GM18909 (cell line): ENCODE data around the gene UBASH3B.

Source experiments
- ATAC-seq: cut with Tn5 transposase; IDR thresholded peaks from one replicate; pipeline ENCODE4 v1.9.1; 2021; ENCODE audit warnings: mild to moderate bottlenecking; ENCODE audit not compliant: unreplicated experiment, poor library complexity

The UBASH3B gene

DNA sequence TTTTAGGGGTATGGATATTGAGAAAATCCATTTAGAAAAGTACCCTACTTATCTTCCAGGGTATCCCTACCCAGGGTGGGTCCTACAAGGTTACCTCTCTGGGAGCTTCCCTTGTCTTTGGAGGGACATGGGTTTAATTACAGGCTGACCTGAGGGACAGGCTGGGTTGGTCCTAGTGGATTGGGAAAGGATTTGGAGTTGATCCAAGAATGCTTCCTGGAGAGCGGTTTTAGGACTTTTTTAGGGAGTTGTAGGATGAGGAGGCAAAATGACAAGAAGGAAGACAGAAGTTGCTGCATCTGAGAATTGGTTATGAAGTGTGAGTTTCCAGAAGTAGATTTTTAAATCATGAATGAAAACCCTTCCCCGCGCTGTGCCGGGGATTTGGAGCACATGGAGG lies 121.0 kb downstream of the UBASH3B start:
- no peak for ATAC-seq

DNA sequence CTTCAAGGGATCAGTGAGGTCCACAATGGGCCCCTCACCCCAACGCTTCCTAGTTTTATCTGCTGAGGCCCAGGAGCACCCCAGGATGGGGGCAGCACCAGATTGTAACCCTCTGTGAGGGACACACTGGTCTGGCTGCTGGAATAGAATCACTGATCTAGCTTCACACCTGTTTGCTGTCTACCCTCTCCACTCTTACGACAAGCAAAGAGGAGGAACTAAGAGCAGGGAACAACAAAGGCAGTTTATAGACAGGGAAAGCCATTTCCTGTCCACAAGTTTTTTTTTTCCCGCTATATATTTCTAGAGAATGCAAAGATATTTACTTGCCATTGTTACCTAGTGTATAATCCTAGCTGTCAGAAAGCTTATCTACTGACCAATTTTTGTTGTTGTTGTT lies 121.8 kb downstream of the UBASH3B start:
- ATAC-seq = no peak

DNA sequence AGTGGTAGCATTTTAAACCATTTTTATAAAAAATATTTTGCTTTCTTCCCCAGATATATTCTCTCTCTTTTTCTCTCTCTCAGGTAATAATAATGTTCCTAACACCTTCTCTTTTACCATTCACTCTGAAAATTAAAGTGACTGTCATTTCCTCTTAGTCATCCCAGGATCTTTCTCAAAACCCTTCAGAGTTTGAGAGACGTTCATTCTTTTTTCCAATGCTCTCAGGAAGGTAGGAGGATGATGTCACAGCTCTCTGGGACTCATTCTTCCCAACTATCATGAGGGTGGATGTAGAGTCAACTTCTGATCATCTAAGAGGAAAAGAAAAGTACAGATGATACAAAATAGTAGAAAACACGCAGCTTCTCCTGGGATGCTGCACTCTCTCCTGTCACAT lies 122.6 kb downstream of the UBASH3B start:
- ATAC-seq = no peak

DNA sequence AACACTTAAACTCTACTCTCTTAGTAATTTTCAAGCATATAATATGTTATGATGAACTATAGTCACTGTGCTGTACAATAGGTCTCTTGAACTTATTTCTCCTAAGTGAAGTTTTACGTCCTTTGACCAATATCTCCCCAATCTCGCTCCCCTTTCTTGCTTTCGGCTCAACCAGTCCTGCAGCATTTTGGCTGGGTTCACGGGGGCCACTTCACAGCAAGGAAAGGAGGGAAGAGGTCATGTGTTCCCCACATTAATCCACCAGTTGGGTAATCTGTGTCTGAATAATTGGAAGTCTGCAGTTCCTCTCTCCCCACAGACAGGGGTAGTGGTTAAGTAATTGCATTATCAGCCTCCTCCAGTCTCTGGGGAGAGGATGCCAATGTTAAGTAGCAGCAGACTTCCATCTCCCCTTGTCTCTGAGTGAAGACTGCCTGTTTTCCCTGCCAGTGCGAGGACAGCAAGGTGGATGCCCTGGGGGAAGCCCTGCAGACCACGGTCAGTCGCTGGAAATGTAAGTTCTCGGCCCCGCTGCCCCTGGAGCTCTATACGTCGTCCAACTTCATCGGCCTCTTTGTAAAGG lies 123.6 kb downstream of the UBASH3B start:
- ATAC-seq = no peak

DNA sequence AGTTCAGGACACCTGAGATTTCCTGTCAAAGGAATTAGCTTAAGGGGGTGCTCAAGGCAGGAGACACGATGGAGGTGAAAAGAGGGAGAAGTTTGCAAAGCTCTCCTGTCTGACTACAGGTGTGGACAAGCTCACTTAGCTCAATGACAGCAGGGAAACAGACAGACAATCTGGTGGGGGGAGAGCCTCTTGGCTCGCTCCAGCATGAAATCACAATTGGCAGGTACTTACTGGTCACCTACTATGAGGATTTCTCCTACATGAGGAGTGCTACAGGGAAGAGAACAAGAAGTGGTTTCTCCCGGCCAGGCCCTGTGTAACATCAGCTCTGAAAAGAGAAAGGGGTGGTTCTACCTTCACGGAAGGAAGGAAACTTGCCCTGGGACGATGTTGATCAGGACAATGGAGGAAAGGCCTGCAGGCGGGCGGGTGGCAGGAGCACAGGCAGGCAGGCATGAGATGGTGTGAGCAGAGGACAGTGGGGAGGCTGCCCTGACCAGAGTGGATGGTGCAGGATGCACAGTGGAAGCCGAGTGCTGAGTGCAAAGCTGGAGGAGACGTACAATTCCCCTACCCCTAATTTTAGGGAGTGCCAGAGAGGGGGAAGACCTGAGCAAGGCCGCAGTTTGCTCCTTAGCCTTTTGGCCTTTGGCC lies 124.9 kb downstream of the UBASH3B start:
- ATAC-seq = no peak

DNA sequence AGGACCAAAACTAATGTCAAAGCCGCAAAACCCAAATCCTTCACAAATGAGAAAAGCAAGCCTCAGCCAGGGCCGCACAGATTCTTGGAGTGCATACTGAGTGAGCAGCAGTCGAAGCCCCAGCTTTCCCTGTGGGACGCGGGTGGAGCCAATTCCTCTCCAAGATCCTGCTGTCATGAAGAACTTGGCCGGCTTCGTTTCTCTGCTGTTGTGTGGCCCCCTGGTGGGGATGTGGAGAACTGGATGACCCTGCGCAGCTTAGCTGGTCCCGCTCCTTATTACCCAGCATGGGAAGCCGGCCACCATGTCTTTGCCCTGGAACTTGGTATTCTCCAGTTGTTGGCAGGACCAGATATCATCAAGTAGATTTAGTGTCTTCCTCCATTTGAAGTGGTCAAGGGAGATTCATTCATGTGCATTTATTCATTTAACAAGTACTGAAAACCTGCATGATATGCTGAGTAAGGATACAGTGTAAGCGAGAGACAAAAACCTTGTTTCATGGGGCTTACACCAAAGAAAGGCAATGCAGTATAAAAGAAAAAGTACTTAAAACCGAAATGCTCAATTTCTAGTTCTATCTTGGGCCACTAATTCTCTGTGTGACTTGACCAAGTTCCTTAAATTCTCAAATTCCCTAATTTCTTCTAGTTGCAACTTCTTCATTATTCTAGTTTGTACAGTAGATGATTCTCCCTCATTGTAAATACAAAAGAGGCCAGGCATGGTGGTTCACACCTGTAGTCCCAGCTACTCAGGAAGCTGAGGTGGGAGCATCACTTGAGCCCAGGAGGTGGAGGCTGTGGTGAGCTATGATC lies 126.1 kb downstream of the UBASH3B start:
- peak; percentile 69 for ATAC-seq

DNA sequence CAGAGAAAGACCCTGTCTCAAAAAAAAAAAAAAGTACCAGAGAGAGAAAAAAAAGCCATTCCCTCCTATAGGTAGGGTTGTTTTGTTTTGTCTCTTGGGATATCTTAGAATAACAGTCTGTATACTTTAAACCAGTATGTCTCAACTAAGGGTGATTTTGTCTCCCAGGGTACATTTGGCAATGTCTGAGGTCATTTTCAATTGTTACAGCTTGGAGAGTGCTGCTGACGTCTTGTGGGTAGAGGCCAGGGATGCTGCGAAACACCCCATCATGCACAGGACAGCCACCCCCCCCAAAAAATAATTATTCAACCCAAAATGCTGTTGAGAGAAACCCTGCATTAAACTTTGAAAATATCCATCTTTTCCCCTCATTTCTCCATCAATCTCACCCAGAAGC lies 126.7 kb downstream of the UBASH3B start:
- ATAC-seq = no peak

DNA sequence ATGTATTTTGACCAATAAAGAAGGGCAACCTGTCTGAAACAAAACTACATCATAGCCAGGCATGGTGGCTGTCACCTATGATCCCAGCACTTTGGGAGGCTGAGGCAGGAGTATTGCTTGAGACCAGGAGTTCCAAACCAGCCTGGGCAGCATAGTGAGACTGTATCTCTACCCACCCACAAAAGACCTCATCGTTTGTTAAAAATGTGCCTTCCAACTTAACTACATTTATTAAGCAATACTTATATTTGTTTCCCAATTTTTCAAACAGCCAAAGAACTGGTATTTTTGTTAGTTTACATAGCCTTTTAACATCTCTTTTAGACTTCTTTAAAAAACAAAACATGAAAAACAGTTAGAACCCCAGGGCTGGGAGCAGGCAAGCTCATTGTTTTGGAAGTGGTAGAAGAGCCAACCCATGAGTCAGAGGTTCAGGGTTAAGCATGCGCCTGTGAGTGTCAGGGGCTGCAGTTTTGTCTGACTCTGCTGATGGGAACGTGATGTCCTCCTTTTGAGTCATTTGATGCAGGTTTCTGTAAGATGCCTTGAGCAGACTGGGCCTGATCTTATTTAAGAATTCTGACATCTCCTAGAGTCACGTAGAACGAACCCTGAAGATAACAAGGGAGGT lies 128.9 kb downstream of the UBASH3B start:
- no peak for ATAC-seq

DNA sequence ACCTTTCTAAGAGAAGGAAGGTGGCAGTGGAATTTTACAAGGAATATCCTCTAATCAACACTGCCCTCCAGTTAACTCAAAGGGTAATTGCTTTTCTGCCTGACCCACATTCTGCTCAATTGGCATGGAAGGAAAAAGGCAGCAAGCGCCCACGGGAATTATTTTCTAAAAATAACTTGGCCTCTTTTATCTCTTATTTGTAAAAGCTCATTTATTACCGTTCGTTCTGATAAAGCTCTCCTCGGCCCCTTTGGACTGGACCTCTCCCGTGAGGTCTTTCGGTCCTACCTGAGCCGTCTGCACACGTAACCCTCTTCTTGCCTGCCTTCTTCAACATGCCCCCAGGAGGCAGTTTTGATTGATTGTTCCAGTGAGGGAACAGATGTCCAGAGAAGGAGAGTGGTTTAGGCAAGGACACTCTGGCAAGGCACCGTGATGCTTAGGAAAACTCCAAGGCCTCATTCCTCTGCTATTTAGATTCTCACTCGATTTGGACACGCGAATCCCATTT lies 129.6 kb downstream of the UBASH3B start:
- ATAC-seq = no peak

DNA sequence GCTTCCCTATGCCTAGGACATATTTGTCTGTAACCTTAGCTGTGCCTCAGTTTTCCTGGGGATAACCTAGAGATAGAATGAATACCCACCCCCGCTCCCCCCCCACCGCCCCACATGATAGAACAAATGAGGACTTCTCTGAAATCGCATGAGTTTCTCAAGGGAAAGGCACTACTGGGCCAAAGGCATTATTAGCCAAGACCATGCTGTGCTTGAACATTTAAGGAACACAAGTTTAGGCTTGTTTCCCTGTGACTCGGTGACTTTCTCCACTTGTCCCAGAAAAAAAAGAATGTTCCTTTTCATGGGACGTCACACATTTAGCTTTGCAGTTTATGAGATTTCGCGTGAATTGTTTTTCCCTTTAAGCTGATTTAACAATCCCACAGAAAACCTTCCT lies 131.4 kb downstream of the UBASH3B start:
- no peak for ATAC-seq

DNA sequence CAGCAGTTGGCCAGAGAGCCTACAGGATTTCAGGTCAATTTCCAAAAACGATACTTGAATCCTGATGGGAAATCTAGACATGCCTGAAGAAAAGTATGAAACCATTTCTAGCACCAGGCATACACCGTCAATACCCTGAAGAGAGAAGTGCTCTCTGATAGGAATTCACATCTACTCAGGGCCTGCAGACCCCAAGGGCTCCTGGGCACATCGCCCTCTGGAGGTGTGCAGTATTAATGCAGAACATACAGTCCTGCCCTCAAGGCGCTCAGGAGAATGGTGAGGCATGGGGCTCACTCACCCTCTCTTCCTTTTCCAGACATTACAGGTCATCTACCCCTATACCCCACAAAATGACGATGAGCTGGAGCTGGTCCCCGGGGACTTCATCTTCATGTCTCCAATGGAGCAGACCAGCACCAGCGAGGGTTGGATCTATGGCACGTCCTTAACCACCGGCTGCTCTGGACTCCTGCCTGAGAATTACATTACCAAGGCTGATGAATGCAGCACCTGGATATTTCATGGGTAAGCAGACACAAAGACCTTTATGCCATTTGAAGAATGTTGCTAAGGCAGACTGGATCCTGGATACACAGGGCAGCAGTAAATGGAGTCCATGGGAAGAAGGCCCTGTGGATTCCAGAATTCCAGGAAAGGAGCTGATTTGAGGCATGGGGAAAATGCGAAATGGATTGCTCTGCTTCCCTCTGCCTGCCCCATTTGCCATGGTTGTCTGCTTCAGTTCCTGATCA lies 133.4 kb downstream of the UBASH3B start:
- no peak for ATAC-seq

DNA sequence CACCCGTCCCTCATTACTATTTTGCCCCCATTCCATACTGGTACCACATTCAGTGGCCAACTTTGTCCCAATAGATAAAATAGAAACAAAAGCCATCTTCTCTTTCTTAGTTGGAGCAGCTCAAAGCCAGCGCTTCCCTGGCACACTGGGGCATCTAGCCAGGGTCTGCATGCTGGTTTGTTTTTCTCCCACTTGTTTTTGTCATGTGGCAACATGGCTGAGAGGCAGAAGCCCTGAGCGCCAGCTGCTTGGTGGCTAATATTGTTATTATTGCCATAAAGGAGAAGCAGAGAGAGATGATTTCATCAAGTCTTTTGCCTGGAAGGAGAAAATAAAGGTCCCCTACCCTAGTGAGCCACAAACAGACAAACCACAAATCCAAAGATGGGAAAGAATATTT lies 134.4 kb downstream of the UBASH3B start:
- no peak for ATAC-seq

DNA sequence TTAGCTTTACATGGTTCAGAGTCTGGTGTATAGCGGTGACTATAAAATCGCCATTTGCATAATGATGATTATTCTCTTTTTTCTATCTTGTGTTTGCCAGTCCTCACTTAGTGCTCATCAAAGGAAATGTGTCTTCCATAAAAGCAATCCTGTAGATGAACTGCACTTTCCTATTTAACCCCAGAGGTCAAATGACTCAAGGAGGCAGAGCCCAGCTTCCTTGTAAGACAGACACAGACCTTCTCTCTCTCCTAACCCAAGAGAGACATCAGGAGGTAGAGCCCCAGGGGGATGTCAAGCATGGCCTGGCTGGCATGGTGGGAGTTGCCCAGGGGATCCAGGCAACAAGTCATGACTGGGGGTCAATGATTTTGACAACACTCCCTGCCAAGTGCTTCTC lies 135.9 kb downstream of the UBASH3B start:
- ATAC-seq = no peak

DNA sequence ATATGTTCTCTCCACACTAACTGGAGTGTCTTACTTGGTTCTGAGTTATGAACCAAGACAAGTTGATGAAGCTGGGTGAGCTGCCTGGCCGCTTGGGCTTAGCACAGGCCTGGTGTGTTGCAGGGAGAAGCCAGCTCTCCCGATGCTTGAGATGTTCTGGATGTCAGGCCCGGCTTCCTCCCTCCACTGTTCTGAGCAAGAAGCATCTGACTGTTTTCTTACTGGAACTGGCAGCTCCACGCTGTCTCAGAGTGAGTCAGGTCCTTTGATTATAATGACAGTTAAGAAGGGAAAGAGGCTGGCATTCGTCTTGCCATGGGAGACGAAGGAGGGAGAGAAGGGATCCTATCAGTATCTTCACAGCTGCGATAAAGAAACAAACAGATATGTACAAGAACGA lies 136.3 kb downstream of the UBASH3B start:
- ATAC-seq = no peak

DNA sequence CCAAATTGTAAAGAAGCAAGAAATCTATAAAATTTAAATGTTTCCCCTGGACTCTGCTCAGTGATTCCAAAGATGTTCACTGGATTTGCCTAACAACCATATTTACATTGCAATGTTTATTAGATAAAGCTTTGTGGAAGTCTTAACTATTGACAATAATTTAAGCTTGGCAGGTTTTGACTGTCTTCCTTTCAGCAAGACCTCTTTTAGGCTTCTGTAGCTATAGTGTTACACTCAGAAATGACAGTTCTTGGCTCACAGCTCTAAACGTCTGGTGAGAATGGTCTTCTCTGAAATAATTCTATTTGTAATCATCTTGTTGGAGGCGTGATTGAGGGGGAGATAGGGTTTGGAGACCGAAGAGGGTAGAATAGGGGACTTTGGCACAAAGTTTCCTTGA lies 138.0 kb downstream of the UBASH3B start:
- no peak for ATAC-seq

DNA sequence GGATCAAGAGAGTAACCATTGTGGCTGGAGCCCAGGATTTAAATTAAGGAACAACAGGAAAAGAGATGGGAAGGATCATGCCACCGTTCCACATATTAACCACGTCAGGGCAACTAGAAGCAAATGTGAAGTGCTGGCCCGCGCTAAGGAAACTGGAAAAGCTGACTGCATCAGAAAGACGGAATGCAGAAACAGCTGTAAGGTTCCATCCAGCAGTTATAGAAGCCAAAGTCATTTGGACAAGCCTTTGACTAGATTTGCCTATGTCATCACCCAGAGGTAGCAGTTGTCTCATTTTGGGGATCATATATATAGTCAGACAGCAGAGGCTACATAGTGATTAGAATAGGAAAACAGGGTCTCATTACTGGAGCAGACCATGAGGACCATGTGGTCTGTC lies 139.8 kb downstream of the UBASH3B start:
- ATAC-seq = no peak

DNA sequence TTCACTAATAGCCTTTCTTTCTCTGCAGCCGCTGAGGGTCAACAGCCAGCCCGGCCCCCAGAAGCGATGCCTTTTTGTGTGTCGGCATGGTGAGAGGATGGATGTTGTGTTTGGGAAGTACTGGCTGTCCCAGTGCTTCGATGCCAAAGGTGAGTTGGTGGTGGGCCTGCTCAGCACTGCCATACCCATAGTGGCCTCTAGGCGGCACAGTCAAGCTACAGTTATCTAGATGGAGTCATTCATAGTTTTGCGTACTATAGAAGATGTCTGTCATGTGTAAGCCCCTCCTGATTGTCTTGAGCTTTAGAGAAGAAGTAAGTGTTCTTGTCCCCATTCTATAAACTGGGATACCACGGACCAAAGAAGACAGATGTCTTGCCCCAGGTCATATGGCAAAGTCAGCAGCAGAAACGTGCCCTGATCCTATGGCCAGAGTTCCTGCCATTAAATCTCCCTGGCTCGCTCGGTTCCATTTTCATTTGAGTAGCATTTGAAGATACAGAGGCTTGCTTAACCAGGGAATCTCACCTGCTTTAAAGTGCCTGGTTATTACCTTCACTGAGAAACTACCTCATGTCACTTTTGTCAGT lies 140.7 kb downstream of the UBASH3B start:
- peak; percentile 73 for ATAC-seq

DNA sequence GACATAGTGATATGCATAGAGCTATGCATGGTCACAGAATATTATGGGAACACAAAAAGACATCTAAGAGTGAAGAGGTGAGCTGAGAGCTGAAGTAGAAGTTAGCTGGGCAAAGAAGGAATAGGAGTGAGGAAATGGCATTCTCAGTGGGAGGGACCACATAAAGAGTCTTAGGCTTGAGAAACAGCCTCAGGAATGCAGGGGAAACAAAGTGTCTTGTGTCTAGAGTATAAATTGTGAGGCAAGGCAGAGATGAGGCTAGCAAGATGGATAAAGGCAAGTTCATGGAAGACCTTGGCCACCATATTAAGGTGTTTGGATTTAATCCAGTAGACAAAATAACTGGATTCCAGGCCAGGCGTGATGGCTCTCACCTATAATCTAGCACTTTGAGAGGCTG lies 142.1 kb downstream of the UBASH3B start:
- no peak for ATAC-seq

DNA sequence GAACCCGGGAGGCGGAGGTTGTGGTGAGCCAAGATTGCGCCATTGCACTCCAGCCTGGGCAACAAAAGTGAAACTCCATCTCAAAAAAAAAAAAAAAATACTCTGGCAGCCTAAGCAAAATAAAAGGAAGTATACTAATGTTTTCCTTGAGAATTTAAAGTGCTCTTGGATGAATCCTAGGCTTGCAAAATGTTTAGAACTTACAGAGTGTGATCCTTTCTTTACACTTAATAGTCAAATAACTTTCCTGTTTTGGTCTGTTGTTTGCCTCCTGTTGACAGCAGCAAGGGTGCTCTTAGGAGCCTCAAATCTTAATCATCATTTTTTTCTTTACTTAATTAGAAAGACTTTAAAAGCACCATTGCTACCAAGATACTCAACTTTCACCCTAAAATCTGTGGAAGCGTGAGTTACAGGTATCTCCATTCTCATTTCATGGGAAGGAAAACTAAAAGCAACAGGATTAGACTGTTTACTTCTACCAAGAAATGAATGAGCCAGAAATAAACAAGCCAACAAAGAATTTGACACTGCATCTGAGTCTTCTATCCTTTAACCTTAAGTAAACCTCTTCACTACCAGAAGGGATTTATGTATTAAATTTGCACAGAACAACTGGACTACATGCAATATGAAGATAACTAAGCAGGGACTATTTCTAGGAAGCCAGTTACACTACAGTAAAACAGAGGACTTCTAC lies 144.0 kb downstream of the UBASH3B start:
- no peak for ATAC-seq
